DLD1 (cell line): ENCODE measurements around the gene BRAT1.
"Not testable (repeated sequence)": the region's sequence is repeated elsewhere in the genome, so short reads cannot be mapped to it uniquely, and the experiment has no call there.

Experiments
- in situ Hi-C: cut with HindIII; loops from 2 replicates; pipeline ENCODE4 v1.10.0; 2017; ENCODE audit warnings: low sequenced_read_pairs

BRAT1 gene

GRCh38 chr7:2566348-2566889 lies 11.1 kb upstream of the BRAT1 start:
- in situ Hi-C loops: no loop called here

GRCh38 chr7:2564970-2565540 lies 9.7 kb upstream of the BRAT1 start:
- in situ Hi-C loops: no loop called here

DNA sequence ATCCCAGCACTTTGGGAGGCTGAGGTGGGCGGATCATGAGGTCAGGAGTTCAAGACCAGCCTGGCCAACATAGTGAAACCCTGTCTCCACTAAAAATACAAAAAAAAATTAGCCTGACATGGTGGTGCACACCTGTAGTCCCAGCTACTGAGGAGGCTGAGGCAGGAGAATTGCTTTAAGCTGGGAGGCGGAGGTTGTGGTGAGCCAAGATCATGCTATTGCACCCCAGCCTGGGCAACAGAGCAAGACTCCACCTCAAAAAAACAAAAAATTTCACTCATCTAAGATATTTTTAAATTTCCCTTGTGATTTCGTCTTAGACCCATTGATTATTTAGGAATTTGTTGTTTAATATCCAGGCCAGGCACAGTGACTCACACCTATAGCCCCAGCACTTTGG lies 8.6 kb upstream of the BRAT1 start:
- in situ Hi-C loops: not testable (repeated sequence)

DNA sequence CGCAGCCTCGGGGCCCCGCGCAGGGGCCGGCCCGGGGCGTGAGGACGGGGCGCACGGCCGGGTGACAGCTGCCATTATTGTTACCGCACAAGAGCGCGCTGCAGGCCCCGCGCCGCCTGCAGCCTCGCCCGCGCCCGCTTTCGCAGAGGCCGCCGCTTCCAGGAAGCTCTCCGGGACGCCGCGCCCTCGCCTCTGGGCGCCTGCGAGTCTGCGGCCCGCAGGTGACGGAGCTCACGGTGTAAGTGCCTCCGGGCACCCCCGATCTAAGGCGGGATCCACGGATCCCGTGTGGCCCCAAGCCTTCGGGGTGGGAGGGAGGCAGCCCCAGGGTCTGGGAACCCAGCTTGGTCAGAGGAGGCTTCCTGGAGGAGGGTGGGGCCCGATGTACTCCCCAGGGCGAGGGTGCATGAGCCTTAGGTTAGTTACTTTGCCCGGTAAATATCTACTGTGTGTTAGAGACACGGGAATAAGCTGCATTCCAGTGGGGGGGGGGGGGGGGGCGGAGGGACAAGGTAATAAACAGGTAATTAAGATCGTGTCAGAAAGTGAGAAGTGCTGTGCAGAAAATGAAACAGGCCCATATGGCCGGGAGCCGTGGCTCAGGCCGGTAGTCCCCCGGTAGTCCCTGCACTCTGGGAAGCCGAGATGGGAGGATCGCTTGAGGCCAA lies 4.1 kb upstream of the BRAT1 start:
- in situ Hi-C loops: no loop called here

DNA sequence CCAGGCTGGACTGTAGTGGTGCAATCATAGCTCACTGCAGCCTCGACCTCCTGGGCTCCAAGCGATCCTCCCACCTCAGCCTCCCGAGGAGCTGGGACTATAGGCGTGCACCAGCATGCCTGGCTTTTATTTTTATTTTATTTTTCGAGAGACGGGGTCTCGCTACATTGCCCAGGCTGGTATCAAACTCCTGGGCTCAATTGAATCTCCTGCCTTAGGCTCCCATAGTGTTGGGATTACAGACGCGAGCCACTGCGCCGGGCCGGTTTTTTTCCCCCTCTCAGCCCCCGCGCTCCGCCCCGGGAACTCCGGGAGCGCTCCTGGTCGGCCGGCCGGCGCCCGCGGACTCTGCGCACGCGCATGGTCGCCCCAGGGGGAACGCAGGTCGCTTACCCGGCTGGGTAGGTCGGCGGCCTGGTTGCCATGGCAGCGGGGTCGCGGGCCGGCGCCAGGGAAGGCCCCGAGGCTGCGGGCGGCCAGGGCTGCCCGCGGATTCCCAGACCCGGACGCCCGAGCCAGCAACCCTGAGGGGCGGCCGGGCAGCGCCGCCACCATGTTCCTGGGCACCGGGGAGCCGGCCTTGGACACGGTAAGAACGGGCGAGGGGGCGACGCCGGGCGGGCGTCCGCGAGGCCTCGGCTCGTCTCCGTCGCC lies 3.4 kb upstream of the BRAT1 start, which contains the start of gene IQCE:
TSS of gene IQCE (plus strand) at position 351 of the 654 bp plus-strand sequence. CDS start at position 554, 203 bp downstream.
- in situ Hi-C loops: no loop called here

DNA sequence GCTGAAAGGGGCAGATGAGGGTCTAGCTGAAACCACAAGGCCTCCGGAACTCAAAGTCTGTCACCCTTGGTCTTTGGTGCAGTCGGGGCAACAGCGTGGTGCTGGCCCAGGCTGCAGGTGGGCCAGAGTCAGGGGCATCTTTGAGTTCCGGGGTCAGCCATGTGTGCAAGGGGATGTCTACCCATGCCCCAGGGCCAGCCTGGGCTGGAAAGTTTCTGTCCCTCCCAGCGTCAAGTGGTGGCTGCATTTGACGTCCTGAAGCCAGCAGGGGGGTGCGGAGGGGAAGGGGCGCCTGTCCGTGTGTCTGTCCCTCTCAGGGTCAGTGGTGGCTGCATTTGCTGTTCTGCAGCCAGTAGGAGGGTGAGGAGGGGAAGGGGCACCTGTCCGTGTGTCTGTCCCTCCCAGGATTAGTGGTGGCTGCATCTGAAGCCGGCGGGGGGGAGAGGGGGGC lies 638 bp downstream of the BRAT1 start:
- in situ Hi-C loops: no loop called here

- in situ Hi-C loops: no loop called here
These were observed 1.3 kb downstream of the BRAT1 start for GRCh38 chr7:2553831-2554581.

DNA sequence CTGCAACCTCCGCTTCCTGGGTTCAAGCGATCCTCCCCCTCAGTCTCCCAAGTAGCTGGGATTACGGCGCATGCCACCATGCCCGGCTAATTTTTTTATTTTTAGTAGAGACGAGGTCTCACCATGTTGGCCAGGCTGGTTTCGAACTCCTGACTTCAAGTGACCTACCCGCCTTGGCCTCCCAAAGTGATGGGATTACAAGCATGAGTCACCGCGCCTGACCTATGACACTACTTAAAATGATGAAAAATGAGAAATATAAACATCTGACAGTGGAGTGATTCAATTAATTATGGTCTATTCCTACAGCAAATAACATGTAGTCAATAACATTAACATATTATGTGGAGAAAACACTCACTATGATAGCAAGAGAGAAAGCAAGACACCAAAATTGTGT lies 2.2 kb downstream of the BRAT1 start:
- in situ Hi-C loops: no loop called here

- in situ Hi-C loops: no loop called here
These were observed 3.9 kb downstream of the BRAT1 start for GRCh38 chr7:2551418-2551817.

DNA sequence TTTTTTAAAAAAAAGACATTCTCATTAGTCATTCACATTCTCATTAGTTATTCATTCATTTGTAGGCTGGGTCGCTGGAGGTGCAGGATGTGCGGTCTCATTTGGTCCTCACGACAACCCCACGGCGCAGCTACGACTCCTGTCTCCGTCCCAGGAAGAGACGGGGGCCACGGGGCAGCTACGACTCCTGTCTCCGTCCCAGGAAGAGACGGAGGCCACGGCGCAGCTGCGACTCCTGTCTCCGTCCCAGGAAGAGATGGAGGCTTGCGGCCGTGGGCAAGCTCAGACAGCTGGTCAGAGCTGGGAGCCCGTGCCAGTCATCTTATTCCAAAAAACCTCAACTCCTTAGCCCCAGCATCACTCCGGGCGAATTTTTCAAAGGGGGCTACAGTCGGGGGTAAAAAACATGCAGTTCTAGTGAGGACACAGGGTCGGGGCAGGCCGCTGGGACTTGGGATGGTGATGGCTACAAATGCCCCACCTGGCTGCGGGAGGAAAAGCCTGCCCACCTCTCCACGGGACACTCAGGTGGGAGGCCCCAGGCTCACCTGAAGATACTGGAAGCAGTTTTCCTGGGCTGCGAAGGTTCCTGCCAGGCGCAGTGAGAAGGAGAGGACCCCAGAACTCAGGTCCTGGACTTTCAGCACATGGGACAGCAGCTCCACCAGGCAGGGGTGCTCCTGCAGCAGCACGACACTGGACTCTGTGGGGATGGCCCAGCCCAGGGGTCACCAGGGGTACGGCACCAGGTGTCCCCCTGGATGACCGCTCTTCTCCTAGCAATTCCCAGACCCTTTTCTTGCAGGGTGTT lies 8.3 kb downstream of the BRAT1 start:
- in situ Hi-C loops: no loop called here

DNA sequence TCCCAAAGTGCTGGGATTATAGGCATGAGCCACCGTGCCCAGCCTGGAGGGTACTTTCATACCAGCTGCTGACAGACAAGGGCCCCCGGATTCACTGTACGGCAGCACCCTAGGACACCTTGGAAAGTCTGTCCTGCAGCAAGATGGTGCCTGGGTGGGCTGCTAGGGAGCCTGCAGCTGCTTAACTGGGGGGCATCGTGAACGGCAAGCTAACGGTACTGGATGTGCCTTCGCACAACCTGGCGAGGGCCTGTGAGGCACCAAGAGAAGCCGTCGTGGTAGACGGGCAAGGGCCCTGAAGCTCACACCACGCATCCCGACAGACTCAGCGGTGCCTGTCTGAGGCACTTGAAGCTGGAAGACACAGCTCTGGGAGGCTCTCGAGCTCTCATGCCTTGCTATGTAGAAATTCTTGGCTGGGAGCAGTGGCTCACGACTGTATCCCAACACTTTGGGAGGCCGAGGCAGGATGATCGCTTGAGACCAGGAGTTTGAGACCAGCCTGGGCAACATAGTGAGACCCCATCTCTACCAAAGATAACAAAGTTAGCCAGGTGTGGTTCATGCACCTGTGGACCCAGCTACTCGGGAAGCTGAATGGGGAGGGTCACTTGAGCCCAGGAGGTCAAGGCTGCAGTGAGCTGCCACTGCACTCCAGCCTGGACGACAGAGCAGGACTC lies 9.4 kb downstream of the BRAT1 start:
- in situ Hi-C loops: no loop called here

GRCh38 chr7:2544541-2545188 lies 10.7 kb downstream of the BRAT1 start:
- in situ Hi-C loops: no loop called here

DNA sequence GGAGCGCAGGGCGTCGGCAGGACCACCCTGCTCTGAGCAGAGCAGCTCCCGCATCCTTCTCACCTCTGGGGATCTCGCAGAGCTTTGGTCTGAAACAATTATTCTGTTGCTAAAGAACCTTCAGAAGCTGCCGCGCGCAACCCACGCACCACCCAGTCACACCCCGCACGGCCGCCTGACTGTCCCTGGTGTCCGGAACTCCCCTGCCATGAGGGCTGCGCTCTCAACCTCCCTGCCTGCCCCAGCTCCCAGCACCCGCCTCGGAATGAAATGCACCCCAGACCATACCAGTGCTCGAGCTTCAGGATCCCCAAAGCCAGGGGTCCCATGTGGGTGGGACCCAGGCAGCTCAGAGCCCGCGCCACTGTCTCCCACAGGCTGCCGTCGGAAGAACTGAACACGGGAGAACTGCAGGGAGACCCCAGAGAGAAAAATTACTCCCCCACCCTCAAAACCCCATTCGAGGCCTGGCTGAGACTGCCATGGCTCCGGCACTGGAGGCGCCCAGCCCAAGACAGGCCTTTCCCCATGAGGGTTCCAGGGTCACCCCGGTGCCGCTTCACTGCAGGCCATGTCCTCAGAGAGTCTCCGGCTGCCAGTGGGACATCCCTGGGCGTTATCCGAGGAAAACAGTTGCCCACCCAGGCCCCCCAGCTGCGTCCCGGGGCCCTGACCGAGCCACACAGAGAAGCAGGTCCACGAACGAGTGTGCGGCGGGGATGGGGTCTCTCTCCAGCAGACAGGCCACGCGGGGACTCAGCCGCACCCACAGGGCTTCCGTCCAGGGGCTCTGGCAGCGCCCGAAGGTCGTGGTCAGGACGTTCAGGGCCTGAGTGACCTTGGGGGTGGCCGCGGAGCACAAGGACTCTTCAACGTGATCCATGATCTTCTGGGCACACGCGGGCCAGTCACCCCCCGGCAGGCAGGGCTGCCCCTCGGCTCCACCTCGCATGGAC lies 12.1 kb downstream of the BRAT1 start:
- in situ Hi-C loops: no loop called here

GRCh38 chr7:2542011-2542915 lies 13.1 kb downstream of the BRAT1 start:
- in situ Hi-C loops: no loop called here

DNA sequence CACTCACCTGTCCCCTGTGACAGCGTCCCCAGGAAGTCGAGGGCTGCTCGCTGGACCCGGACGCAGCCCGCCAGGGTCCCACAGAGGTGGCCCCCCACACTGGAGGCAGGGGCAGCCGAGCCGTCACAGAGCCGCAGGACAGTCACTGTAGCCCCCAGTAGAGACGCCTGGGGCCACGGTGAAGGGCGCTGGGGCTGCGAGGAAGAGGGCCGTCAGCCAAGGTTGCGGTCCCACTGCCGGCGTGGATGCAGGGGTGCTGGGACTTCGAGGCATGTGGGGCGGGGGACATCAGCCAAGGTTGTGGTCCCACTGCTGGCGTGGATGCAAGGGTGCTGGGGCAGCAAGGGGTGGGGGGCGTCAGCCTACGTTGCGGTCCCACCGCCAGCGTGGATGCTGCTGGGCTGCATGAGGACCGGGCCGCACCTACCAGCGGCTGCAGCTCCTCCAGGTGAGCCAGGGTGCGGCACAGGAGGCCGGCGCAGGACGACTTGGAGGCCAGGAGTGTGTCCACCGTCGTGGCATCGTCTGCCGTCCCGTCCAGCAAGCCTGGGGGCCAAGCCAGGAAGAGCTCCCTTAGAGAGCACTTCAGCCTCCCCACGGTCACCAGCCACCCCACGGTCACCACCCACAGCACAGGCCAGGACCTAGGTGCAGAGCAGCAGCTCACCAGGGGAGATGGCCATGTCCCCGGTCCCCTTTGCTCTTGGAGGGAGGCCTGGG lies 13.9 kb downstream of the BRAT1 start:
- in situ Hi-C loops: no loop called here

DNA sequence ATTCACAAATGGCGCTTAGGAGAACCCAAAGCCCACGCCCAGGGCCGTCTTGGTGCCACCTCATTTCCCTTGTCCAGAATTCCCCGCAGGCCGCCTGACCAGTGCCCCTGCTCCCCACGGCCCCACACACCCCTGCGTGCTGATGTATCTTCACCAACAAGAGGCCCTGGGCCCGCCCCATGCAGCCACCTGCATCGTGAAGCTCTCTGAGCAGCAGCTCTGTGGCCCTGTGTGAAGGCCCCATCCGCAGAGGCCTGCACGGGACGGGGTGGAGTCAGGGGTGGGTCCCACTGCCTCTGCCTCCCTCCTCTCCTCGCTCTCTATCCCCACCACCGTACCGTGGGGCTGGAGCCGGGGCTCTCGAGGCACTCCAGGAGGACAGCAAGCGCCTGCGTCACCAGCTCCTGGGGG lies 14.7 kb downstream of the BRAT1 start:
- in situ Hi-C loops: no loop called here

DNA sequence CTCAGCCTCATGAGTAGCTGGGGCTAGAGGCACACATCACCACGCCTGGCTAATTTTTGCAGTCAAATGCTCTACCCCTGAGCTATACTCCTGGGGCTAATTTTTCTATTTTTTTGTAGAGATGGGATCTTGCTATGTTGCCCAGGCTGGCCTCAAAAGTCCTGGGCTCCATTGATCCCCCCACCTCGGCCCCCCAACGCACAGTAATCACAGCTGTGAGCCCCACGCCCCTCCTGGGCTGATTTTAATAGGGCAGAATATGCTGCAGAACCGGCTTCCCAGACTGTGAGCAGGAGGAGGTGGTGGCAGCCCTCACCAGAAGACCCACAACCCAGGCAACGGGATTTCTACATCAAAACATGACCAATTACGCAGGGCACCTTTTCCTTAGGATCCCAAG lies 15.2 kb downstream of the BRAT1 start:
- in situ Hi-C loops: no loop called here
